ENCODE measurements around the gene CAMK1D.
"Not testable (repeated sequence)": the region's sequence is repeated elsewhere in the genome, so short reads cannot be mapped to it uniquely, and the experiment has no call there.

CAMK1D gene

GRCh38 chr10:12712293-12712983, 363.1 kb downstream of the CAMK1D start:
- DNase-seq (ENCODE audit: low read depth in 1 of 2, low spot score in 1 of 2), result no peak

- not testable (repeated sequence) for DNase-seq (ENCODE audit: low read depth in 1 of 2, low spot score in 1 of 2)
Observed at GRCh38 chr10:12712984-12713316, 363.6 kb downstream of the CAMK1D start.

GRCh38 chr10:12716042-12716441, 366.7 kb downstream of the CAMK1D start:
- no peak for DNase-seq (ENCODE audit: low read depth in 1 of 2, low spot score in 1 of 2)

GRCh38 chr10:12717981-12718707, 368.8 kb downstream of the CAMK1D start:
- DNase-seq (ENCODE audit: low read depth in 1 of 2, low spot score in 1 of 2), result no peak

GRCh38 chr10:12719365-12719764, 370.0 kb downstream of the CAMK1D start:
- no peak for DNase-seq (ENCODE audit: low read depth in 1 of 2, low spot score in 1 of 2)

- no peak for DNase-seq (ENCODE audit: low read depth in 1 of 2, low spot score in 1 of 2)
Observed at GRCh38 chr10:12720217-12720981, 371.1 kb downstream of the CAMK1D start.

- DNase-seq (ENCODE audit: low read depth in 1 of 2, low spot score in 1 of 2), result no peak
Observed at GRCh38 chr10:12721334-12721733, 372.0 kb downstream of the CAMK1D start.

GRCh38 chr10:12723220-12723619, 373.9 kb downstream of the CAMK1D start:
- no peak for DNase-seq (ENCODE audit: low read depth in 1 of 2, low spot score in 1 of 2)

GRCh38 chr10:12724807-12725579, 375.6 kb downstream of the CAMK1D start:
- no peak for DNase-seq (ENCODE audit: low read depth in 1 of 2, low spot score in 1 of 2)

- not testable (repeated sequence) for DNase-seq (ENCODE audit: low read depth in 1 of 2, low spot score in 1 of 2)
Observed at GRCh38 chr10:12725580-12725888, 376.2 kb downstream of the CAMK1D start.

GRCh38 chr10:12726971-12727831, 377.9 kb downstream of the CAMK1D start:
- DNase-seq (ENCODE audit: low read depth in 1 of 2, low spot score in 1 of 2), result no peak

- DNase-seq (ENCODE audit: low read depth in 1 of 2, low spot score in 1 of 2), result no peak
Observed at GRCh38 chr10:12727832-12728215, 378.5 kb downstream of the CAMK1D start.

GRCh38 chr10:12728494-12728893, 379.1 kb downstream of the CAMK1D start:
- no peak for DNase-seq (ENCODE audit: low read depth in 1 of 2, low spot score in 1 of 2)

- DNase-seq (ENCODE audit: low read depth in 1 of 2, low spot score in 1 of 2), result no peak
Observed at GRCh38 chr10:12729885-12730284, 380.5 kb downstream of the CAMK1D start.

- DNase-seq (ENCODE audit: low read depth in 1 of 2, low spot score in 1 of 2), result no peak
Observed at GRCh38 chr10:12730809-12731519, 381.6 kb downstream of the CAMK1D start.

- DNase-seq (ENCODE audit: low read depth in 1 of 2, low spot score in 1 of 2), result no peak
Observed at GRCh38 chr10:12733271-12733670, 383.9 kb downstream of the CAMK1D start.

- no peak for DNase-seq (ENCODE audit: low read depth in 1 of 2, low spot score in 1 of 2)
Observed at GRCh38 chr10:12735843-12736462, 386.6 kb downstream of the CAMK1D start.

- no peak for DNase-seq (ENCODE audit: low read depth in 1 of 2, low spot score in 1 of 2)
Observed at GRCh38 chr10:12740813-12741212, 391.5 kb downstream of the CAMK1D start.

GRCh38 chr10:12741360-12741804, 392.0 kb downstream of the CAMK1D start:
- DNase-seq (ENCODE audit: low read depth in 1 of 2, low spot score in 1 of 2), result no peak

Measured in activated CD4-positive, alpha-beta T cell treated with anti-CD3 and anti-CD28 coated beads, Interleukin-2, amount 50 U/mL, for 24 hours (primary cell).